GM23248 (cell line): Measurements from ENCODE around the gene KCTD20.

Experiments used
- EZH2 ChIP-seq: fragments of 200-600 bp; sonication (generic); IDR thresholded peaks from 2 replicates; pipeline ENCODE4 v1.6.1; 2018; ENCODE audit warnings: antibody characterized with exemption, mild to moderate bottlenecking; ENCODE audit not compliant: insufficient read depth, poor library complexity, severe bottlenecking
- EZH2phosphoT487 ChIP-seq: fragments of 200-600 bp; sonication (generic); IDR thresholded peaks from 2 replicates; pipeline ENCODE4 v1.6.1; 2018; ENCODE audit warnings: antibody characterized with exemption, moderate library complexity, mild to moderate bottlenecking, low read depth; ENCODE audit not compliant: insufficient read depth

DNA sequence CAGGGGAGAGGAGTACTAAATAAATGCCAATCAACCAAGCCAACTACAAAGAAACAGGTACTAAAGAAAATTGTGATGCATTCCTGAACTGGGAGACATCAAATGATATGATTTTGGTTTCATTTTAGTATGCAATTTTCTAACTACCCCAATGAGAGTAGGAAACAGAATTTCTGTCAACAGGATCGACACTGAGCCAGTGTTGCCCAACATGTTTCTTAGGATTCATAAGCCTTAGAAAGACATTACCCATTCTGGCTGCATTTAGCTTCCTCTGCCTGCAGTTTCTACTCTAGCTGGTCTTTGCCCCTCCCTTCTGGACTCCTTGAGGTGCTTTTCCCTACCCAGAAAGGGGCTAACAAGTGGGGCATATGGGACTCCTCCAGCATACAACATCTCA, 49.8 kb downstream of the KCTD20 start:
- TF ChIP-seq EZH2: no peak
- no peak for TF ChIP-seq EZH2phosphoT487
